GM19023 (cell line): ENCODE results near the gene UQCR10.

Source experiments
- ATAC-seq: cut with Tn5 transposase; IDR thresholded peaks from one replicate; pipeline ENCODE4 v1.9.1; 2021; ENCODE audit warnings: mild to moderate bottlenecking, moderate library complexity; ENCODE audit not compliant: unreplicated experiment

UQCR10 gene

DNA sequence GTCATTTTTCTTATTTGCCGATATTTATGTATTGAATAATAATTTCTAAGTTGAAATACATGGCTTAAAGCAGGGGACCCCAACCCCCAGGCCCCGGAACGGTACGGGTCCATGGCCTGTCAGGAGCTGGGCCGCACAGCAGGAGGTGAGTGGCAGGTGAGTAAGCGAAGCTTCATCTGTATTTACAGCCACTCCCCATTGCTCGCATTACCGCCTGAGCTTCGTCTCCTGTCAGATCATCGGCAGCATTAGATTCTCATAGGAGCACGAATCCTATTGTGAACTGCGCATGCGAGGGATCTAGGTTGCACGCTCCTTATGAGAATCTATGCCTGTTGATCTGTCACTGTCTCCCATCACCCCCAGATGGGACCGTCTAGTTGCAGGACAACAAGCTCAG, 4.9 kb upstream of the UQCR10 start:
- no peak for ATAC-seq

- peak; percentile 23 for ATAC-seq
Observed at GRCh38 chr22:29765905-29766631, 1.1 kb upstream of the UQCR10 start.

DNA sequence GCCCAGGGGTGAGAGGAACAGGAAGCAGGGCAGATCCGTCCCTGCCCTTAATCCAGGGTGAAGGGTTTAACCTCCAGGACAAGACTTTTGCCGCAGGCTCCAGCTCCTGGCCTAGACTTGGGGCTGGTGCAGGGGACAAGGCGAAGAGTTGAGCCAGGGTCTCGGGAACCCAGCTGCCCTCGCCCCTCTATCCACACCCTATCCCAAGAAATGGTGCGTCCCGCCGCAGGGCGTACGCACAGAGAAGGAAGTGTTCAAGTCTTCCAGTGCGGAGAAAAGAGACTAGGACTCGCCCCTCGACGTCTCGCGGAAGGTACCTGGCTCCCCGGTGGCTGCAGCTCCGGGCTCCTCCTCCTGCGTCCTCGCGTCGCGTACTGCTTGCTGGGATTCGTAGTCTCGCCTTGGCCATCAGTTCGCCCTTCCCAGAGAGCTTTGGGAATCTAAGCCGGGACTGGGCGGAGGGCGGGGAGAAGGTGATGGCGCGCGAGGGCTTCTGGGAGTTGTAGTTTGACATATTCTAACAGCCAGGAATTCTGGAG, 468 bp upstream of the UQCR10 start, which contains the start of gene ZMAT5:
TSS of gene ZMAT5 (minus strand) at position 376 of the 539 bp plus-strand sequence. CDS start 18,463 bp downstream, outside the sequence.
- peak; percentile 81 for ATAC-seq

DNA sequence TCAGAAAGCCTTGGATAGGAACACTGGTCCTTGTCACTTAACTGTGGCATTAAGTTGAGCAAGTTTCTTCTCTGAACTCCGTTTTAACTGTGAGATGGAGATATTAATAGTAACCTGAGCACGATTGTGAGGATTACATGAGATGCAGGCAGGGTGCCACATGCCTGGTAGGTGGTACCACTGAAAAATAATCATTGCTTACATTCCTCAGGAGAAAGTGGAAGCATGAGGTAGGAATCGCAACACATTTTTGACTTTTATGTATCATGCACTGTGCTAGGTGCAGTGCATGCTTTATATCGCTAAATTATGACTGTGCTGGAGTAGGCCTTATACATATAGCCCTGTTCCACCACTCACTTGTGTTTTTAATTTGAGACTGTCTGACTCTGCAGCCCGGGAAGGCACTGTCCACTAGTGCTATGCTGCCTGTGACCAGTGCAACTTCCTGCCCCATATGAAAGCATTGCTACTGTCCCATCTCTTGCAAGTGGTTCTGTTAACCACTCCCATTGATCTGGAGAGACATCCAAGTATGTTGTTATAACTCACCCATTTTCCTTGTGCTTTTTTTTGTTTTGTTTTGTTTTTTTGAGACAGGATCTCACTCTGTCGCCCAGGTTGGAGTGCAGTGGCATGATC, 1.0 kb downstream of the UQCR10 start:
- no peak for ATAC-seq

DNA sequence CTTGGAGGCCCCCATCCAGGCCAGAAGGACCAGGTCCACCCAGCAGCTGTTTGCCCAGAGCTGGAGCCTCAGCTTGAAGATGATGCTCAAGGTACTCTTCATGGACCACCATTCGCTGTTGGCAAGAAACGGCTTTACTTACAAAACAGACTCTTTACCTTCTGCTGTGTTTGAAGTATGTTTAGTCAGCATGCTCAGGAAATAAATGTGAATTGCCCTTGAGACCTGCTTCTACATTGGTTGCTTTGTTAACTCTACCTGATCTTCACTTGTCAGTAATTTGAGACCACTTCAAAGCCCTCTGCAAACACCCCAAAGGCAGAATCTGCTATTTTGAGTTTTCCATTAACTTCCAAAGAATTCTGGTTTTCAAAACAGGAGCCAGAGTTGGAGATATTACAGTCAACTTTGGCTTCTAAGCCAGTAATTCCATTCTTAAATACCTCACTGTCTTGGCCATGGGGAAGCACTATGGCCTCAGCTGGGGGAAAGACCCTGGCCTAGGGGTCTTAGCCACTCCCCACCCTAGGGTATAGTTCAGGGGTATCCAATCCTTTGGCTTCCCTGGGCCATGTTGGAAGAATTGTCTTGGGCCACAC, 2.7 kb downstream of the UQCR10 start:
- ATAC-seq, result no peak

DNA sequence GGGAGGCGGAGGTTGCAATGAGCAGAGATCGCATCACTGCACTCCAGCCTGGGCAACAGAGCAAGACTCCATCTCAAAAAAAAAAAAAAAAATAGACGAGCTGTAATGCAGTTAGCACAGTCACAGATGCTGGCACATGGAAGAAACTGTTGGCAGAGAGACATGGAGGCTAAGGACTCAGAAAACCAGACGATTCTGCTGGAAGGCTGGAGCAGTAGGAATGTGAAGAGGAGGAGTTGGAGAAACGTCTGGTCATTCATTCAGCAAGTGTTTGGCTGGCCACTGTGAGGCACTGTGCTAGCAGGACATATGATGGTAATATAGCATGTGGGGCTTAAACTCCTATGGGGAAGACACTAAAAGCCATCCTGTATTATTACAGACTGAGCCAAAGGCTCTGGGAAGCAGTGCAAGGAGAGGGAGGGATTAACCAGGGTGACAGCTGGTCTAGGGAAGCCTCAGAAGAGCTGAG, 5.0 kb downstream of the UQCR10 start:
- ATAC-seq, result no peak

DNA sequence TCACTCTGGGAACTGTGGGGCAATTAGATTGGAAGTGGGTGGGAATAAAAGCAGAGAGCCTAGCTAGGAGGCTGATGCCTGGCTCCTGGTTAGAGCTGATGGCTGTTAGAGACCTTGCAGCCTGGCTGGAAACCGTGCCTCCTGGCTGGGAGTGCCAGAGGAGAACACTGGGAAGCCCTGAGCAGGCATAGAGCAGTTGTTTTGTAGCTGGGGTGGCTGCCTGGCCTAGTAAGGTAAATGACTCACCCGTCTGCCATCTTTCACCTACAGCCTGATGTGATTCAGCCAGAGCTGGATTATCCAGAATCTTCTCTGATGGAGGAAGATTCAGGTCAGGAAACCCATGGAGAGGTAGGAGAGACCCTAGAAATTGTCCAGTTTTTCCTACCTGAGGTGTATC, 6.1 kb downstream of the UQCR10 start:
- ATAC-seq, result no peak

DNA sequence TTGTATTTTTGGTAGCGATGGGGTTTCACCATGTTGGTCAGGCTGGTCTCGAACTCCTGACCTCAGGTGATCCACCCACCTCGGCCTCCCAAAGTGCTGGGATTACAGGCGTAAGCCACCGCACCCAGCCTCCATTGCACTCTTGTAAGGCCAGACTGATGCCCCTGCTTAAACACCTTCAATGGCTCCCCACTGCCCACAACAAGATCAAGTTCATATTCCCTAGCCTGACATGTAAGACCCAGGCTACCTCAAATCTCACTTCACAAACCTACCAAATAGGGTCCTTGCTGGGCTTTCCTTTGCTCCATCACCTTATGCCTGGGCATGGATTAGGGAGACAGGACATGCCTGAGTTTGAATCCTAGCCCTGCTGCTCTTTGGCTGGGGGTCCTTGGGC, 13.1 kb downstream of the UQCR10 start:
- ATAC-seq, result no peak

- no peak for ATAC-seq
Observed at GRCh38 chr22:29780748-29781676, 13.8 kb downstream of the UQCR10 start.

GRCh38 chr22:29782061-29782845, 15.1 kb downstream of the UQCR10 start:
- no peak for ATAC-seq

DNA sequence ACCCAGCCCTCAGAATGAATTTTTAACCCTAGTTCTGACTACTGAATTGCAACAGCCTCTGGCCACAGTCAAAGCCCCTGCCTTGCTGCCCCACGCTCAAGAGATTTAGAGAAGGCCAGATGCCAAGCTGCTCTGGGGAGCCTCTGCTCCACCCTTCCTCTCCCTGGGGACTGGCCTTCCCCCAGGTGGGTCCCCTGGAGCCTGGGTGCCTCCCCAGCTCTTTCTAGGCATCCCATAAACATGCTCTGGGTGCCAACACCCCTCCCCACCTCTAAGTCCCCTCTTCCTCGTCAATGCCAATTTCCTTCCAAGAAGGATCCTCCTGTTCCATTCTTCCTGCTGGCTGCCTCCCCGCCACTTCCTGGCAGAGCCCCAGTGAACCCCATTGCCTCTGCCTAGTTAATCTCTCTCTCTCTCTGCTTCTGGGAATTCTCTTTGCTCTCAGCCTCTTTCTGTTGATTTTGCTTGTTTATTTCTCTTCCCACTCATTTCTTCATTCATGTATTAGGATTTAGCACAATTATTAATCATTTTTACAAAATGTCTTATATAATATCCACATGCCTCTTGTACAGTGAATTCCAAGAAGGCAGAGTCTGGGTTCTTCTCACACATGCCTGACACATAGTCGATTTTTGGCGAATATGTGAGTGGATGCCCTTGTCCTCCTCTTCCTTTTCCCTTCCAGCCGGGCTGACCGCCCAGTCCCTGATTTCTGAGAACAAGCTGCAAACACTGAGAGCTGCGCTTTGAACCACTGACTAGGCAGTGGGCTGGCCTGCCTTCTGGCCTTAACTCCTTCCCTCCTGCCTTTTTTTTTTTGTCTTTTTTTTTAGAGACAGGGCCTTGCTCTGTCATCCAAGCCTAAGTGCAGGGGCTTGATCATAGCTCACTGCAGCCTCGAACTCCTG, 17.5 kb downstream of the UQCR10 start:
- ATAC-seq, result no peak

DNA sequence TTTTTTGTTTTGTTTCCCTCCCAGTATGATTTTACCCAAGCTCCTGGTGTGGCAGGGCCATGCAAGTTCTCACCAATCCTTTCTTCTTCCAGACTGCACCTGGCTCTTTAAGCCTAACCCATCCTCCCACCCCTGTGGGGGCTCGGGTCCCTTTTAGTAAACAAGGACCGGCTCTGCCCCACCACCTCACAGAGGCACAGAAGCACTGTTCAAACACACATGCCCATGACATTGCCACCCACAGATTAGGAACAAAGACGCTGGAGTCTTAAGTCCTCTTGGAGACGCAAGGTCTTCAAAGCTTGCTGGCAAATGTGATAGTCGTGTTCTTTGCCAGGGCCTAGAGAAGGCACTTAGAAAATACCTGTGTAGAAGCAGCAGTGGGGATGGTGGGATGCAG, 18.9 kb downstream of the UQCR10 start:
- no peak for ATAC-seq

GRCh38 chr22:29787371-29787980, 20.3 kb downstream of the UQCR10 start:
- no peak for ATAC-seq

DNA sequence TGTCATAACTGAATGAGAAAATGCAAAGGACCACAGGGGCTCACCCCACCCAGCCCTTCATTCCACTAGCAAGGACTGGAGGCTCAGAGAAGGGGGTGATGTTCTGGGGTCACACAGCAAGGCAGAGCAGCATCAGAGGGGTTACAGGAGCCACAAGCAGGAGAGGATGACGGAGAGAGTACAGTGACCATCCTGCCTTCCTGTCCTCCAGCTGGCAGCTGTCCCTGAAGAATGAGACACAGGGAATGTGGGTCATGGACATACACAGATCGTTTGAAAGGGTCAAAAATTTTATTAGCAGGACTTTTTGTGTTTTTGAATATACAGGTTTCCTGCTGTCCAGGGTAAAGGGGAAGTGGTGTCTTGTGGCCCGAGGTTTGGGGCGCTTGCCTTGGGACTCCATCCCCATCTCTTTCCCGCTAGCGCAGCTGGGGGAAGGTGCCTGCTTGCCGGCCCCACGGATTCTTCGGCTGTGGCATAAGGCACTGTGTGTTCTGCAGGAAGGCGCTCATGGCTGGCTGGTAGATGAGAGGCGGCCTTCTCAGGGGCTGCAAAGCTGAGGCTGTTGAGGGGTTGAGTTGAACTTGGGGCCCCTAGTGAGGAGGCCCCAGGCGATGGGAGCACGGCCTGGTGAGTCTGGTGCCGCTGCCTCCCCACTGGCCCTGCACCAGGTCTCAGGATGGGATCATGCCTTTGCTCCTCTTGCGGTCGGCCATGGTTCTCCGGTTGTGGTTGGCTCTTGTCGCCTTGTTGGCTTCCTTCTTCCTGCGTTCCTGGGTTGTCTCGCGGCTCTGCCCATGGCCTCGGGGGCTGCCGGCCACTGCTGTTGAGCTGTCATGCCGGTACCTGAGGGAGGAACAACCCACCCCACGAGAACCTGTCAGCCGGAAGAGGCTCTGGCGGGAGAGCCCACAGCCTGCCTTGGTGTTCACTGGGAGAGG, 21.4 kb downstream of the UQCR10 start:
- no peak for ATAC-seq

- ATAC-seq, result no peak
Observed at GRCh38 chr22:29790061-29790460, 22.9 kb downstream of the UQCR10 start.

- ATAC-seq, result no peak
Observed at GRCh38 chr22:29793396-29793795, 26.2 kb downstream of the UQCR10 start.

- ATAC-seq, result no peak
Observed at GRCh38 chr22:29795663-29796062, 28.5 kb downstream of the UQCR10 start.
